Type B pancreatic cell (in vitro differentiated cells): ENCODE results near the gene RFTN1. TPM values are rescaled to one million over a fixed set of nuclear protein-coding genes. Genes with fewer than 3 reads are reported as not detected.
A peak's percentile ranks its signal among the peaks of the same experiment; 100 is the strongest.

Experiments used
- DNase-seq: peaks from one replicate; pipeline ENCODE4 v3.0.0; 2021; ENCODE audit warnings: mixed read lengths; ENCODE audit not compliant: unreplicated experiment; ENCODE audit errors: extremely low spot score
- H3K27ac Mint-ChIP-seq: 2 replicates; pipeline ENCODE4 v1.8.0; 2021; ENCODE audit warnings: mild to moderate bottlenecking, mixed read lengths
- H3K27me3 Mint-ChIP-seq: 2 replicates; pipeline ENCODE4 v1.8.0; 2021; ENCODE audit warnings: mixed read lengths
- H3K36me3 Mint-ChIP-seq: 2 replicates; pipeline ENCODE4 v1.8.0; 2021; ENCODE audit warnings: mixed read lengths
- H3K4me1 Mint-ChIP-seq: one replicate; pipeline ENCODE4 v1.8.0; 2021; ENCODE audit warnings: mixed read lengths; ENCODE audit not compliant: unreplicated experiment
- H3K4me3 Mint-ChIP-seq: 2 replicates; pipeline ENCODE4 v1.8.0; 2021; ENCODE audit warnings: mild to moderate bottlenecking, mixed read lengths
- H3K9me3 Mint-ChIP-seq: 2 replicates; pipeline ENCODE4 v1.8.0; 2021; ENCODE audit warnings: mixed read lengths
- total RNA-seq: library from RNA; stranded (reverse); gene quantifications from 2 replicates; pipeline ENCODE4 v1.2.1, GENCODE V29; 2021; ENCODE audit warnings: low replicate concordance
- TF ChIP-seq, protein P1 (sequence below): fragments of 200-600 bp; sonication (generic); conservative IDR thresholded peaks from 2 replicates; pipeline ENCODE4 v1.5.0; 2021; ENCODE audit warnings: antibody characterized with exemption, mild to moderate bottlenecking

RFTN1 gene
- total RNA-seq, 1 donor from 2014 or later: 18.3 TPM

GRCh38 chr3:16392065-16392464 lies 121.4 kb downstream of the RFTN1 start:
- peaks cover 2% of the 10 kb centered on the region for H3K9me3 Mint-ChIP-seq
- no peaks in the 10 kb centered on the region for H3K36me3 Mint-ChIP-seq
- no peak for DNase-seq
- no peak overlapping the region for H3K4me3 Mint-ChIP-seq
- peaks cover 38% of the 10 kb centered on the region for H3K4me1 Mint-ChIP-seq
- no peak overlapping the region for H3K27ac Mint-ChIP-seq
- no peaks in the 10 kb centered on the region for H3K27me3 Mint-ChIP-seq
- TF ChIP-seq, protein P1, sequence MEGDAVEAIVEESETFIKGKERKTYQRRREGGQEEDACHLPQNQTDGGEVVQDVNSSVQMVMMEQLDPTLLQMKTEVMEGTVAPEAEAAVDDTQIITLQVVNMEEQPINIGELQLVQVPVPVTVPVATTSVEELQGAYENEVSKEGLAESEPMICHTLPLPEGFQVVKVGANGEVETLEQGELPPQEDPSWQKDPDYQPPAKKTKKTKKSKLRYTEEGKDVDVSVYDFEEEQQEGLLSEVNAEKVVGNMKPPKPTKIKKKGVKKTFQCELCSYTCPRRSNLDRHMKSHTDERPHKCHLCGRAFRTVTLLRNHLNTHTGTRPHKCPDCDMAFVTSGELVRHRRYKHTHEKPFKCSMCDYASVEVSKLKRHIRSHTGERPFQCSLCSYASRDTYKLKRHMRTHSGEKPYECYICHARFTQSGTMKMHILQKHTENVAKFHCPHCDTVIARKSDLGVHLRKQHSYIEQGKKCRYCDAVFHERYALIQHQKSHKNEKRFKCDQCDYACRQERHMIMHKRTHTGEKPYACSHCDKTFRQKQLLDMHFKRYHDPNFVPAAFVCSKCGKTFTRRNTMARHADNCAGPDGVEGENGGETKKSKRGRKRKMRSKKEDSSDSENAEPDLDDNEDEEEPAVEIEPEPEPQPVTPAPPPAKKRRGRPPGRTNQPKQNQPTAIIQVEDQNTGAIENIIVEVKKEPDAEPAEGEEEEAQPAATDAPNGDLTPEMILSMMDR: no peak

- Mint-ChIP-seq H3K27me3 (no peaks in the 10 kb centered on the region), H3K9me3 (no peaks in the 10 kb centered on the region), H3K27ac (no peak overlapping the region), H3K36me3 (no peaks in the 10 kb centered on the region), H3K4me3 (no peak overlapping the region), H3K4me1 (peaks cover 31% of the 10 kb centered on the region)
- TF ChIP-seq, protein P1: no peak
- DNase-seq: no peak
These were observed 122.9 kb downstream of the RFTN1 start for GRCh38 chr3:16390581-16390980.

- Mint-ChIP-seq H3K4me3 (peak overlapping the region; percentile 12), H3K4me1 (peaks cover 31% of the 10 kb centered on the region), H3K27me3 (no peaks in the 10 kb centered on the region), H3K27ac (no peak overlapping the region), H3K36me3 (no peaks in the 10 kb centered on the region), H3K9me3 (no peaks in the 10 kb centered on the region)
- DNase-seq: no peak
- TF ChIP-seq, protein P1: no peak
These were observed 124.6 kb downstream of the RFTN1 start for GRCh38 chr3:16388850-16389441.

GRCh38 chr3:16386561-16386960 lies 126.9 kb downstream of the RFTN1 start:
- H3K27ac Mint-ChIP-seq: no peak overlapping the region
- TF ChIP-seq, protein P1: no peak
- no peaks in the 10 kb centered on the region for H3K36me3 Mint-ChIP-seq
- no peaks in the 10 kb centered on the region for H3K9me3 Mint-ChIP-seq
- no peak overlapping the region for H3K4me3 Mint-ChIP-seq
- no peak for DNase-seq
- peaks cover 25% of the 10 kb centered on the region for H3K4me1 Mint-ChIP-seq
- no peaks in the 10 kb centered on the region for H3K27me3 Mint-ChIP-seq

GRCh38 chr3:16385151-16385550 lies 128.3 kb downstream of the RFTN1 start:
- DNase-seq: no peak
- no peak overlapping the region for H3K27ac Mint-ChIP-seq
- no peaks in the 10 kb centered on the region for H3K27me3 Mint-ChIP-seq

More at GRCh38 chr3:16385151-16385550, 128.3 kb downstream of the RFTN1 start:
- H3K4me3 Mint-ChIP-seq: no peak overlapping the region
- H3K36me3 Mint-ChIP-seq: no peaks in the 10 kb centered on the region
- TF ChIP-seq, protein P1: no peak
- H3K4me1 Mint-ChIP-seq: peaks cover 25% of the 10 kb centered on the region
- no peaks in the 10 kb centered on the region for H3K9me3 Mint-ChIP-seq
